Measurements from ENCODE around the gene HSD11B1L.

DNA sequence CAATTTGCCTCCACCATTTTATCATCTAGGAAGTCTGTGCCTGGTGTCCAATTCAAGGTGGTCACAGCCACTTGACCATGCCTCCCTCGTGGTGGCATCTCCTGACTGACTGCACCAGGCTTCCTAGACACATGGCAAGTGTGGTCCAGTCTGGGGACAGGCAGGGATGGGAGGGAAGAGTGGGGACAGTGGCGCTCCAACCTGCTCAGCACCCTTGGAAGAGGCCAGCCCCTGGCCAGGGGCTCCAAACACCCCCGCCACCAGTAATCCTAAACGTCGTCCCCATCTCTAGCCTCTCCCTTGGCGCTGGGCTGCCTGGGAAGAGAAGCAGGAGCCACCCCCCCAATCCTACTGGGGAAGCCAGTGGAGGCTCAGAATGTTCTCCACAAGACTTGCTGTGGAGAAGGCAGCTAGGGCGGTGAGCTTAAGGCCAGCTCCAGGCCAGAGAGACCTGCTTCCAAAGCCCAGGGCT is 11.9 kb downstream of the HSD11B1L start:
- TF ChIP-seq POLR2A (IDR thresholded peaks at IDR 0.05), result no peak
- no peak for TF ChIP-seq CTCF (IDR thresholded peaks at IDR 0.05)

Measured in adrenal gland (tissue), 5 donors.